ENCODE data around the gene SPINT3.

DNA sequence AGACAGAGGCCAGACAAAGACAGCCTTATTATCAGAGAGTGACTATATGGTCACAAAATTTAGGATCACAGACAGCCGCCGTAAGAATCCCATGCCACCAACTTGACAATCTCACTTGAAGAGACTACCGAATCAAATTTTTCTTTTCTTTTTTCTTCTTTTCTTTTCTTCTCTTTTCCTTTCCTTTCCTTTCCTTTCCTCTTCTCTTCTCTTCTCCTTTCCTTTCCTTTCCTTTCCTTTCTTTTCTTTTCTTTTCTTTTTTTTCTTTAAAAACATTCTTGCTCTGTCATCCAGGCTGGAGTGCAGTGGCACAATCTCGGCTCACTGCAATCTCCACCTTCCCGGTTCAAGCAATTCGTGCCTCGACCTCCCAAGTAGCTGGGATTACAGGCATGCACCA, 33.0 kb upstream of the SPINT3 start:
- TF ChIP-seq CTCF (IDR thresholded peaks at IDR 0.05 in 4 of 5, conservative IDR thresholded peaks at IDR 0.05 in 1 of 5) (no peak), POLR2A (IDR thresholded peaks at IDR 0.05) (no peak)

All from gastrocnemius medialis (tissue), 4 donors.